ENCODE measurements around the gene TAF3. TPM values are rescaled to one million over a fixed set of nuclear protein-coding genes. Genes with fewer than 3 reads are reported as not detected.

TAF3 gene
- total RNA-seq, 1 donor from 2014 or later = 4.6 TPM

DNA sequence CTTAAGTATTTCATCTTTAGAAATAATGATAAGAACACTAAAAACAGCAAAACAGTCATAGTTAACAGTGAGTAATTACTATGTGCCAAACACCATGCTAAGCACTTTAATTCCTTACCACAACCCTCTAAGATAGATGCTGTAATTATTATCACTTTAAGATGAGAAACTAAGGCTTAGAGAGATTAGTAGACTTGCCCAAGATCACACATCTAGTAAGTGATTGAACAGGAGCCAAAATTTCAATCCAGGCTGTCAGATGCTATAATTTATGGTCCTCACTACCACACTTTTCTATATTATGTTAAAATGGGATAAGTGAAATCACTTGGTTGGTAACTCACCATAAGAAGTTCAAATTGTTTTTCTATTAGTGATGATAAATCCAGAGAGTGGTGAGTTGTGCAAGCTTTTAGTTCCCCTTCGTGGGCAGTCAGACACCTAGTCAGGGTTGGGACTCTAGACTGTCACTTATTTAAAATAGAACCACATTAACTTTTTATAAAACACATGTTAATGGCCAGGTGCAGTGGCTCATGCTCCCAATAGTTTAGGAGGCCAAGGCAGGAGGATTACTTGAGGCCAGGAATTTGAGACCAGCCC lies 150.3 kb downstream of the TAF3 start:
- Histone ChIP-seq H3K9me3 (ENCODE audit: low read depth) (no peaks in the 10 kb centered on the region), H3K4me2 (no peak overlapping the region), H3K36me3 (no peaks in the 10 kb centered on the region), H3F3A (ENCODE audit: low read depth) (no peaks in the 10 kb centered on the region), H3K27ac (no peak overlapping the region), H3K4me3 (no peak overlapping the region), H3K79me2 (ENCODE audit: low read depth) (no peaks in the 10 kb centered on the region), H3K27me3 (no peaks in the 10 kb centered on the region), H3K9ac (no peak overlapping the region), H2AFZ (replicated peaks) (no peak overlapping the region), H4K20me1 (ENCODE audit: low read depth) (no peaks in the 10 kb centered on the region), H3K4me1 (no peaks in the 10 kb centered on the region)
- H3K36me3 Mint-ChIP-seq = peaks cover 16% of the 10 kb centered on the region
- H3K27me3 Mint-ChIP-seq (ENCODE audit: insufficient read depth, low read depth) = peaks cover 4% of the 10 kb centered on the region
- H3K27ac Mint-ChIP-seq = no peak overlapping the region
- H3K4me1 Mint-ChIP-seq = no peaks in the 10 kb centered on the region
- no peak for DNase-seq (ENCODE audit: low spot score)
- H3K4me3 Mint-ChIP-seq = no peak overlapping the region
- H3K9me3 Mint-ChIP-seq = no peaks in the 10 kb centered on the region
- TF ChIP-seq EZH2 (IDR thresholded peaks at IDR 0.05) = no peak
- no peak for TF ChIP-seq CTCF (IDR thresholded peaks at IDR 0.05)
- no peak for TF ChIP-seq EZH2phosphoT487 (IDR thresholded peaks at IDR 0.05)

- no peaks in the 10 kb centered on the region for H3K27me3 ChIP-seq
- no peak for DNase-seq (ENCODE audit: low spot score)
- H3K79me2 ChIP-seq (ENCODE audit: low read depth) = no peaks in the 10 kb centered on the region
- Mint-ChIP-seq H3K27ac (no peak overlapping the region), H3K9me3 (peaks cover 3% of the 10 kb centered on the region), H3K27me3 (ENCODE audit: insufficient read depth, low read depth) (peaks cover under 1% of the 10 kb centered on the region), H3K4me3 (no peak overlapping the region), H3K36me3 (peaks cover 12% of the 10 kb centered on the region), H3K4me1 (no peaks in the 10 kb centered on the region)
- no peak overlapping the region for H3K4me3 ChIP-seq
- H3F3A ChIP-seq (ENCODE audit: low read depth) = no peaks in the 10 kb centered on the region
- H3K4me2 ChIP-seq = no peak overlapping the region
- H3K9ac ChIP-seq = no peak overlapping the region
- no peaks in the 10 kb centered on the region for H3K9me3 ChIP-seq (ENCODE audit: low read depth)
- no peak overlapping the region for H3K27ac ChIP-seq
- no peak overlapping the region for H2AFZ ChIP-seq (replicated peaks)
- TF ChIP-seq EZH2phosphoT487 (IDR thresholded peaks at IDR 0.05) = no peak
- TF ChIP-seq CTCF (IDR thresholded peaks at IDR 0.05) = no peak
- TF ChIP-seq EZH2 (IDR thresholded peaks at IDR 0.05) = no peak
- H3K36me3 ChIP-seq = no peaks in the 10 kb centered on the region
- H3K4me1 ChIP-seq = no peaks in the 10 kb centered on the region
- no peaks in the 10 kb centered on the region for H4K20me1 ChIP-seq (ENCODE audit: low read depth)
Observed at GRCh38 chr10:7969623-7970022, 151.3 kb downstream of the TAF3 start.

DNA sequence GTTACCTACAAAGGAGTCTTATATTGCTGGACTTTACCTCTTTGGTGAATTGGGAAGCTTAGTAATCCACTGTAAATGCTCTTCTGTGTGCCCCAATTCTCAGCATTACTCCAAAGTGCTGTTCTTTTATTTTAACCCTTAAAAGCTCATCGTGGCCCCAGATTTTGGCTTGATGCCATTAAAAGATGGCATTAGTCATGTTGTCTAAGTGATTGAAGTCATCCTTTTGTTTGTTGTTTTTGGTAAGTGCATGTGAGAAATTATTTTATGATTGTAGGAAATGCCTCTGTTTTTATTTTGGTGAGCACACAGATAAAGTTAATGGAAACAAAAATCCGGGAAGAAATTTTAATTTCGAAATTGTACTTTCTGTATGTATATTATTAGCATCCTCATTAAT lies 153.6 kb downstream of the TAF3 start:
- no peak overlapping the region for H3K9ac ChIP-seq
- H4K20me1 ChIP-seq (ENCODE audit: low read depth) = no peaks in the 10 kb centered on the region
- H3K27ac Mint-ChIP-seq = no peak overlapping the region
- H3K9me3 ChIP-seq (ENCODE audit: low read depth) = no peaks in the 10 kb centered on the region
- H3K27me3 ChIP-seq = no peaks in the 10 kb centered on the region
- no peak for DNase-seq (ENCODE audit: low spot score)
- no peaks in the 10 kb centered on the region for H3K4me1 ChIP-seq
- H3K4me1 Mint-ChIP-seq = no peaks in the 10 kb centered on the region
- H3K4me2 ChIP-seq = no peak overlapping the region
- H2AFZ ChIP-seq (replicated peaks) = no peak overlapping the region
- peaks cover 6% of the 10 kb centered on the region for H3K36me3 Mint-ChIP-seq
- no peaks in the 10 kb centered on the region for H3K79me2 ChIP-seq (ENCODE audit: low read depth)
- no peaks in the 10 kb centered on the region for H3F3A ChIP-seq (ENCODE audit: low read depth)
- no peak overlapping the region for H3K4me3 ChIP-seq
- H3K4me3 Mint-ChIP-seq = no peak overlapping the region
- peaks cover 3% of the 10 kb centered on the region for H3K9me3 Mint-ChIP-seq
- no peak for TF ChIP-seq EZH2 (IDR thresholded peaks at IDR 0.05)
- TF ChIP-seq EZH2phosphoT487 (IDR thresholded peaks at IDR 0.05) = no peak
- TF ChIP-seq CTCF (IDR thresholded peaks at IDR 0.05) = no peak
- no peaks in the 10 kb centered on the region for H3K27me3 Mint-ChIP-seq (ENCODE audit: insufficient read depth, low read depth)
- no peak overlapping the region for H3K27ac ChIP-seq
- H3K36me3 ChIP-seq = no peaks in the 10 kb centered on the region

Data from neural progenitor cell (in vitro differentiated cells).